ENCODE results near the gene ANKS1B.

DNA sequence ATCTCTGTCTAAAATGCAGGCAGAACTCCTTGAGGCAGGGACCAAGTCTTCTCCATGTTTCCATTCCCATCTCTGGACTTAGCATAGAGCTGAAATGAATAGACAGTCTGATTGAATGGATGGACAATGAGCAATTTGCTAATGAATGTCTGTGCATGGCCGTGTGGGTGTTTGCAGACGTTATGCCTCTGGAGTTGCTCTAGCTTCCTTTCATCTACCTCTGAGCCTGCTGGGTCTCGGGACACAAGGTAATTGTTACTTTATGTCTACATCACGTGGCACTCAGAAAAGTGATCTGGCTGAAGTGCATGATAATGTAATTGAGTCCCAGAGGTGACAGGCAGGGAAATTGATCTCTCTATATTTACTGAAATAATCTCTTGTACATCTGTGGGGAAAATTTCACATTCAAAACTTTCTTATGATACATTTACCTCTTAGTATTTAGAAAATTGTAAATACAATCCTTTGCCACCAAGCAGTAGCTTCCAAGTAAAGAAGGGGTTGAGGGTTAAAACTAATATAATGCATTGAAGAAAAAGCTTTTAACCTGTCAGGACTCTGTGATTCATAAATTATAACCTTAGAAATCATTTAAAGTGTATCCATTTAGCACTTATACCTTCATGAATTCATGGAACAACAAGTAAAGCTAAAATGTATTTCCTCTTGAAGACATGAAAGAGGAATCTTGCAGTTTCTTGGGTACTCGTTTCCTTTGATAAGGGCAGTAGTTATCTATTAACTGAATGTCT lies 915.6 kb downstream of the ANKS1B start:
- TF ChIP-seq, protein P1, sequence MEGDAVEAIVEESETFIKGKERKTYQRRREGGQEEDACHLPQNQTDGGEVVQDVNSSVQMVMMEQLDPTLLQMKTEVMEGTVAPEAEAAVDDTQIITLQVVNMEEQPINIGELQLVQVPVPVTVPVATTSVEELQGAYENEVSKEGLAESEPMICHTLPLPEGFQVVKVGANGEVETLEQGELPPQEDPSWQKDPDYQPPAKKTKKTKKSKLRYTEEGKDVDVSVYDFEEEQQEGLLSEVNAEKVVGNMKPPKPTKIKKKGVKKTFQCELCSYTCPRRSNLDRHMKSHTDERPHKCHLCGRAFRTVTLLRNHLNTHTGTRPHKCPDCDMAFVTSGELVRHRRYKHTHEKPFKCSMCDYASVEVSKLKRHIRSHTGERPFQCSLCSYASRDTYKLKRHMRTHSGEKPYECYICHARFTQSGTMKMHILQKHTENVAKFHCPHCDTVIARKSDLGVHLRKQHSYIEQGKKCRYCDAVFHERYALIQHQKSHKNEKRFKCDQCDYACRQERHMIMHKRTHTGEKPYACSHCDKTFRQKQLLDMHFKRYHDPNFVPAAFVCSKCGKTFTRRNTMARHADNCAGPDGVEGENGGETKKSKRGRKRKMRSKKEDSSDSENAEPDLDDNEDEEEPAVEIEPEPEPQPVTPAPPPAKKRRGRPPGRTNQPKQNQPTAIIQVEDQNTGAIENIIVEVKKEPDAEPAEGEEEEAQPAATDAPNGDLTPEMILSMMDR (IDR thresholded peaks at IDR 0.05; ENCODE audit: low read length): no peak
- no peak for TF ChIP-seq EZH2 (IDR thresholded peaks at IDR 0.05; ENCODE audit: borderline replicate concordance, low read length)

Data from OCI-LY1 (cell line).